Vagina (tissue), 2 donors: ENCODE data around the gene MRPL53.

ENCODE experiments used
- CTCF ChIP-seq, 3 experiments: fragments of 450-650 bp in 2 of 3; fragments of 200-600 bp in 1 of 3; sonication (generic) in 1 of 3; IDR thresholded peaks; one replicate each; pipeline ENCODE4 v1.5.1; 2017 to 2019; ENCODE audit warnings: antibody characterized with exemption in 3 of 3, mild to moderate bottlenecking in 2 of 3, moderate library complexity in 2 of 3
- POLR2A ChIP-seq, 2 donors: fragments of 450-650 bp; IDR thresholded peaks; one replicate each; pipeline ENCODE4 v1.6.1; 2017; ENCODE audit warnings: antibody characterized with exemption in 2 of 2, mild to moderate bottlenecking in 2 of 2, moderate library complexity in 2 of 2

GRCh38 chr2:74436848-74437695 lies 35.4 kb downstream of the MRPL53 start:
- TF ChIP-seq CTCF (IDR thresholded peaks at IDR 0.05): no peak
- TF ChIP-seq POLR2A (IDR thresholded peaks at IDR 0.05): no peak
